Endothelial cell of umbilical vein (primary cell): ENCODE measurements around the gene FAM78A. TPM values are rescaled to one million over a fixed set of nuclear protein-coding genes. Genes with fewer than 3 reads are reported as not detected.

Source experiments
- BruUV-seq: library from RNA; stranded (reverse); fragments of 400-500 nt; replicated peaks from 2 replicates; lab custom pipeline; 2021; lab: Mats Ljungman, UMichigan
- CTCF ChIA-PET: fragments of 300-600, 350-600 bp; sonication (Branson Sonifier 250); formaldehyde crosslinking; loops from one replicate; lab custom pipeline; 2021; ENCODE audit warnings: antibody characterized with exemption, inconsistent platforms; lab: Charles Lee
- POLR2A ChIA-PET: fragments of 300-600, 350-600 bp; sonication (Branson Sonifier 250); formaldehyde crosslinking; loops from one replicate; lab custom pipeline; 2021; ENCODE audit warnings: antibody characterized with exemption, inconsistent platforms; lab: Charles Lee
- DNase-seq: peaks from one replicate; pipeline ENCODE4 v3.0.0-alpha.2; 2011; ENCODE audit warnings: low read depth, low spot score
- FAIRE-seq: peaks from 2 replicates; lab custom pipeline; 2011; peaks lifted over from hg19 to GRCh38; lab: Jason Lieb, UNC
- H2AFZ ChIP-seq: 2 replicates; pipeline ENCODE4 v1.6.0; 2012; ENCODE audit warnings: low read depth, low read length, control low read depth, inconsistent platforms
- H3K27ac ChIP-seq: 2 replicates; pipeline ENCODE4 v1.5.1; 2011; ENCODE audit warnings: low read depth, mild to moderate bottlenecking, control low read depth, low read length, moderate library complexity; ENCODE audit not compliant: insufficient read depth
- H3K27me3 ChIP-seq, 2 experiments: 2 replicates each; pipeline versions ENCODE4 v1.6.0 to v1.6.1; 2011; ENCODE audit warnings: low read length in 2 of 2, mixed read lengths in 1 of 2; ENCODE audit not compliant: control insufficient read depth in 2 of 2, insufficient read depth in 2 of 2
- H3K36me3 ChIP-seq, 2 experiments: 2 replicates in 1 of 2; 3 replicates in 1 of 2; pipeline ENCODE4 v1.5.1; 2011; ENCODE audit warnings: low read length in 2 of 2, mild to moderate bottlenecking in 1 of 2, moderate library complexity in 1 of 2; ENCODE audit not compliant: control insufficient read depth in 2 of 2, insufficient read depth in 2 of 2; ENCODE audit errors: extremely low read depth in 1 of 2
- H3K4me1 ChIP-seq: 3 replicates; pipeline ENCODE4 v1.5.1; 2011; ENCODE audit warnings: mild to moderate bottlenecking, low read length; ENCODE audit not compliant: control insufficient read depth, insufficient read depth; ENCODE audit errors: extremely low read depth
- H3K4me2 ChIP-seq: 2 replicates; pipeline ENCODE4 v1.6.1; 2011; ENCODE audit warnings: low read length, control low read depth, mixed read lengths; ENCODE audit not compliant: insufficient read depth
- H3K4me3 ChIP-seq, 3 experiments: fragments of 200-600 bp in 1 of 3; sonication (generic), shearing (Covaris generic) in 1 of 3; replicated peaks in 1 of 3; 2 replicates each; pipeline ENCODE4 v1.5.1; 2011 to 2016; ENCODE audit warnings: control low read depth in 3 of 3, low read length in 3 of 3, mild to moderate bottlenecking in 2 of 3, inconsistent platforms in 1 of 3, low read depth in 1 of 3, moderate library complexity in 1 of 3; ENCODE audit not compliant: insufficient read depth in 1 of 3
- H3K79me2 ChIP-seq: 2 replicates; pipeline ENCODE4 v1.6.0; 2012; ENCODE audit warnings: low read length, inconsistent platforms; ENCODE audit not compliant: control insufficient read depth, insufficient read depth
- H3K9ac ChIP-seq: replicated peaks from 2 replicates; pipeline ENCODE3; 2011; ENCODE audit warnings: low read length, control low read depth; ENCODE audit not compliant: insufficient read depth; ENCODE audit errors: extremely low read depth
- H3K9me1 ChIP-seq: replicated peaks from 3 replicates; pipeline ENCODE4 v1.6.0; 2011; ENCODE audit warnings: mild to moderate bottlenecking, low read length; ENCODE audit not compliant: control insufficient read depth, insufficient read depth; ENCODE audit errors: extremely low read depth
- H3K9me3 ChIP-seq: replicated peaks from 2 replicates; pipeline ENCODE4 v1.5.1; 2012; ENCODE audit warnings: low read length, inconsistent platforms; ENCODE audit not compliant: control insufficient read depth, insufficient read depth
- H4K20me1 ChIP-seq: replicated peaks from 2 replicates; pipeline ENCODE3; 2011; ENCODE audit warnings: mild to moderate bottlenecking, low read length; ENCODE audit not compliant: control insufficient read depth, insufficient read depth; ENCODE audit errors: extremely low read depth
- EZH2 ChIP-seq: IDR thresholded peaks from 2 replicates; pipeline ENCODE4 v1.6.1; 2012; ENCODE audit warnings: borderline replicate concordance, low read depth, mild to moderate bottlenecking, moderate library complexity, low read length, inconsistent platforms; ENCODE audit not compliant: severe bottlenecking
- FOS ChIP-seq: IDR thresholded peaks from 2 replicates; pipeline ENCODE4 v1.6.1; 2011; ENCODE audit warnings: mild to moderate bottlenecking, low read length, moderate library complexity, borderline replicate concordance; ENCODE audit not compliant: insufficient read depth
- GATA2 ChIP-seq: IDR thresholded peaks from 2 replicates; pipeline ENCODE4 v1.7.0; 2011; ENCODE audit warnings: low read depth, mild to moderate bottlenecking, moderate library complexity, mixed read lengths, low read length; ENCODE audit not compliant: insufficient read length, insufficient read depth
- JUN ChIP-seq: IDR thresholded peaks from 2 replicates; pipeline ENCODE4 v1.6.1; 2011; ENCODE audit warnings: borderline replicate concordance, low read depth; ENCODE audit not compliant: insufficient read length, insufficient read depth
- MAX ChIP-seq: IDR thresholded peaks from 2 replicates; pipeline ENCODE4 v1.6.1; 2011; ENCODE audit not compliant: insufficient read depth, insufficient read length
- MYC ChIP-seq: IDR thresholded peaks from one replicate; pipeline ENCODE4 v1.6.1; 2011; ENCODE audit warnings: mild to moderate bottlenecking, low read depth, low read length
- POLR2A ChIP-seq: IDR thresholded peaks from 2 replicates; pipeline ENCODE4 v1.6.1; 2012; ENCODE audit warnings: low read depth, mild to moderate bottlenecking, control low read depth, low read length
- POLR2AphosphoS5 ChIP-seq: IDR thresholded peaks from 2 replicates; pipeline ENCODE4 v1.6.1; 2012; ENCODE audit warnings: low read depth, mild to moderate bottlenecking, control low read depth, low read length, moderate library complexity; ENCODE audit not compliant: insufficient read depth
- dilution Hi-C: fragments of 300-500 bp; cut with MboI; formaldehyde crosslinking; loops from one replicate; pipeline ENCODE4 v1.15.0; 2019; ENCODE audit warnings: low sequenced_read_pairs; ENCODE audit not compliant: extremely low pct_ligation_motif_present
- intact Hi-C: fragments of 100-400 bp; cut with micrococcal nuclease; formaldehyde crosslinking; loops from one replicate; pipeline ENCODE4 v1.10.0; 2022
- polyA plus RNA-seq, 4 experiments: library from polyadenylated mRNA; depleted of rRNA in 3 of 4; stranded (reverse) in 3 of 4; unstranded in 1 of 4; fragments of >200 nt; gene quantifications; 2 replicates each; pipeline versions ENCODE4 v1.2.1 to v1.2.3, GENCODE V29; 2011 to 2012; ENCODE audit warnings: missing spikeins in 1 of 4
- total RNA-seq: library from RNA; stranded (reverse); gene quantifications from 2 replicates; pipeline ENCODE4 v1.2.3, GENCODE V29; 2021
- TF ChIP-seq, protein P1 (sequence below), 2 donors: IDR thresholded peaks; 1 replicate in 1 of 2; 2 replicates in 1 of 2; pipeline ENCODE4 v1.5.1; 2011; ENCODE audit warnings: low read length in 2 of 2, mild to moderate bottlenecking in 2 of 2, moderate library complexity in 2 of 2, control low read depth in 1 of 2, inconsistent platforms in 1 of 2, low read depth in 1 of 2; ENCODE audit not compliant: insufficient read depth in 1 of 2; ENCODE audit errors: extremely low read depth in 1 of 2

The FAM78A gene
- total and polyA plus RNA-seq, 2 donors (not counting 3 experiments of a cell fraction or from before 2014, with no cell fraction given): 34.0 to 37.4 TPM

- Histone ChIP-seq H3K27ac (no peak overlapping the region), H3K9ac (no peak overlapping the region), H3K4me1 (peaks cover 39% of the 10 kb centered on the region), H3K27me3 (no peaks in the 10 kb centered on the region), H3K36me3 (peaks cover 0 to 10% of the 10 kb centered on the region in 2 experiments), H3K4me2 (no peak overlapping the region), H3K79me2 (no peaks in the 10 kb centered on the region), H4K20me1 (no peaks in the 10 kb centered on the region), H2AFZ (no peak overlapping the region), H3K9me3 (no peaks in the 10 kb centered on the region), H3K9me1 (no peaks in the 10 kb centered on the region), H3K4me3 (no peak overlapping the region)
- CTCF ChIA-PET: interaction anchor here (0.7 to 3.5 kb wide), 2 partner anchors 13 to 358 kb away, joined by 3 to 10 read pairs; no protein-coding TSS in a partner anchor
- dilution Hi-C loops (no loop called here), intact Hi-C loops (no loop called here)
- DNase-seq: peak; percentile 15
- POLR2A ChIA-PET: no interaction called here
- FAIRE-seq: no peak
- no TSS peak for BruUV-seq
- TF ChIP-seq MYC: no peak
- no peak for TF ChIP-seq FOS
- TF ChIP-seq, protein P1, sequence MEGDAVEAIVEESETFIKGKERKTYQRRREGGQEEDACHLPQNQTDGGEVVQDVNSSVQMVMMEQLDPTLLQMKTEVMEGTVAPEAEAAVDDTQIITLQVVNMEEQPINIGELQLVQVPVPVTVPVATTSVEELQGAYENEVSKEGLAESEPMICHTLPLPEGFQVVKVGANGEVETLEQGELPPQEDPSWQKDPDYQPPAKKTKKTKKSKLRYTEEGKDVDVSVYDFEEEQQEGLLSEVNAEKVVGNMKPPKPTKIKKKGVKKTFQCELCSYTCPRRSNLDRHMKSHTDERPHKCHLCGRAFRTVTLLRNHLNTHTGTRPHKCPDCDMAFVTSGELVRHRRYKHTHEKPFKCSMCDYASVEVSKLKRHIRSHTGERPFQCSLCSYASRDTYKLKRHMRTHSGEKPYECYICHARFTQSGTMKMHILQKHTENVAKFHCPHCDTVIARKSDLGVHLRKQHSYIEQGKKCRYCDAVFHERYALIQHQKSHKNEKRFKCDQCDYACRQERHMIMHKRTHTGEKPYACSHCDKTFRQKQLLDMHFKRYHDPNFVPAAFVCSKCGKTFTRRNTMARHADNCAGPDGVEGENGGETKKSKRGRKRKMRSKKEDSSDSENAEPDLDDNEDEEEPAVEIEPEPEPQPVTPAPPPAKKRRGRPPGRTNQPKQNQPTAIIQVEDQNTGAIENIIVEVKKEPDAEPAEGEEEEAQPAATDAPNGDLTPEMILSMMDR (IDR thresholded peaks at IDR 0.05; ENCODE audit: extremely low read depth in 1 of 2, insufficient read depth in 1 of 2, low read depth in 1 of 2, low read length in 2 of 2): no peak
- TF ChIP-seq JUN: no peak
- no peak for TF ChIP-seq MAX
- no peak for TF ChIP-seq POLR2A
- TF ChIP-seq GATA2: no peak
- TF ChIP-seq POLR2AphosphoS5: no peak
- no peak for TF ChIP-seq EZH2
Measured at GRCh38 chr9:131227959-131228460, 48.3 kb downstream of the FAM78A start.
